ENCODE results near the gene MEFV.

GRCh38 chr16:3254309-3254708 is 2.1 kb downstream of the MEFV start:
- TF ChIP-seq BHLHE40 (IDR thresholded peaks at IDR 0.05; ENCODE audit: borderline replicate concordance), result no peak
- no peak for TF ChIP-seq FOXA1 (IDR thresholded peaks at IDR 0.05)
- no peak for TF ChIP-seq LEF1 (IDR thresholded peaks at IDR 0.05; ENCODE audit: borderline replicate concordance)
- no peak for TF ChIP-seq SUZ12 (IDR thresholded peaks at IDR 0.05)
- no peak for TF ChIP-seq NFRKB (IDR thresholded peaks at IDR 0.05)

Measured in HEK293T (cell line).